MM.1S (cell line): ENCODE measurements around the gene BDNF.

Experiments
- CTCF ChIP-seq: fragments of 300-600 bp; sonication (generic); IDR thresholded peaks from 2 replicates; pipeline ENCODE4 v1.5.1; 2016; ENCODE audit warnings: antibody characterized with exemption, low read length, mixed read lengths
- EZH2 ChIP-seq: fragments of 300-600 bp; sonication (generic); optimal IDR thresholded peaks from 2 replicates; pipeline ENCODE3; 2017; ENCODE audit warnings: low read depth, mild to moderate bottlenecking, antibody characterized with exemption, low read length, mixed read lengths
- EZH2phosphoT487 ChIP-seq: fragments of 300-600 bp; sonication (generic); IDR thresholded peaks from 2 replicates; pipeline ENCODE4 v1.6.1; 2018; ENCODE audit warnings: antibody characterized with exemption, low read length

- TF ChIP-seq EZH2 (no peak), CTCF (no peak), EZH2phosphoT487 (no peak)
Measured at GRCh38 chr11:27618281-27618915, 81.9 kb downstream of the BDNF start.
